Large intestine (tissue), 3 donors: ENCODE measurements around the gene MSX1. TPM values are rescaled to one million over a fixed set of nuclear protein-coding genes. Genes with fewer than 3 reads are reported as not detected.

ENCODE experiments used
- DNase-seq, 2 donors: peaks; one replicate each; pipeline versions ENCODE4 v3.0.0 to v3.0.0-alpha.2; 2013
- H3K27ac ChIP-seq: one replicate; pipeline ENCODE4 v1.5.1; 2013; ENCODE audit warnings: low read length
- H3K27me3 ChIP-seq: 2 replicates; pipeline ENCODE4 v1.6.1; 2013; ENCODE audit warnings: low read length; ENCODE audit not compliant: control insufficient read depth, insufficient read depth
- H3K36me3 ChIP-seq: 2 replicates; pipeline ENCODE4 v1.6.1; 2013; ENCODE audit warnings: low read length; ENCODE audit not compliant: control insufficient read depth, insufficient read depth
- H3K4me1 ChIP-seq: one replicate; pipeline ENCODE4 v1.6.1; 2013; ENCODE audit warnings: low read length; ENCODE audit not compliant: control insufficient read depth, insufficient read depth
- H3K4me3 ChIP-seq: one replicate; pipeline ENCODE4 v1.5.1; 2013; ENCODE audit warnings: low read length
- H3K9me3 ChIP-seq: one replicate; pipeline ENCODE4 v1.6.1; 2013; ENCODE audit warnings: mild to moderate bottlenecking, low read depth, low read length, moderate library complexity; ENCODE audit not compliant: control insufficient read depth
- WGBS: methylation state at CpG from one replicate; pipeline ENCODE4 v1.1.5; 2013; ENCODE audit warnings: low lambda C conversion rate; ENCODE audit not compliant: insufficient coverage; 5-methylcytosine and 5-hydroxymethylcytosine counted together
- polyA plus RNA-seq: library from polyadenylated mRNA; unstranded; fragments of 120-200 nt; gene quantifications from one replicate; pipeline ENCODE4 v1.2.1, GENCODE V29; 2013

MSX1 gene
- polyA plus RNA-seq, 1 donor, result 2.8 TPM

- Histone ChIP-seq H3K27me3 (peaks cover 98% of the 10 kb centered on the region), H3K27ac (no peak overlapping the region), H3K4me3 (no peak overlapping the region), H3K9me3 (peaks cover 14% of the 10 kb centered on the region), H3K36me3 (no peaks in the 10 kb centered on the region), H3K4me1 (peaks cover 33% of the 10 kb centered on the region)
- WGBS, result 4% methylated on average over 5 of the region's 36 CpGs
- DNase-seq, result no peak
Observed at GRCh38 chr4:4857001-4857808, 2.3 kb upstream of the MSX1 start.

GRCh38 chr4:4857809-4858508 is 1.5 kb upstream of the MSX1 start:
- Histone ChIP-seq H3K36me3 (no peaks in the 10 kb centered on the region), H3K4me1 (peaks cover 32% of the 10 kb centered on the region), H3K27ac (no peak overlapping the region), H3K4me3 (no peak overlapping the region), H3K9me3 (peaks cover 13% of the 10 kb centered on the region), H3K27me3 (peaks cover 98% of the 10 kb centered on the region)
- no CpG with 5 or more reads among the region's 42 CpGs for WGBS
- no peak for DNase-seq

DNA sequence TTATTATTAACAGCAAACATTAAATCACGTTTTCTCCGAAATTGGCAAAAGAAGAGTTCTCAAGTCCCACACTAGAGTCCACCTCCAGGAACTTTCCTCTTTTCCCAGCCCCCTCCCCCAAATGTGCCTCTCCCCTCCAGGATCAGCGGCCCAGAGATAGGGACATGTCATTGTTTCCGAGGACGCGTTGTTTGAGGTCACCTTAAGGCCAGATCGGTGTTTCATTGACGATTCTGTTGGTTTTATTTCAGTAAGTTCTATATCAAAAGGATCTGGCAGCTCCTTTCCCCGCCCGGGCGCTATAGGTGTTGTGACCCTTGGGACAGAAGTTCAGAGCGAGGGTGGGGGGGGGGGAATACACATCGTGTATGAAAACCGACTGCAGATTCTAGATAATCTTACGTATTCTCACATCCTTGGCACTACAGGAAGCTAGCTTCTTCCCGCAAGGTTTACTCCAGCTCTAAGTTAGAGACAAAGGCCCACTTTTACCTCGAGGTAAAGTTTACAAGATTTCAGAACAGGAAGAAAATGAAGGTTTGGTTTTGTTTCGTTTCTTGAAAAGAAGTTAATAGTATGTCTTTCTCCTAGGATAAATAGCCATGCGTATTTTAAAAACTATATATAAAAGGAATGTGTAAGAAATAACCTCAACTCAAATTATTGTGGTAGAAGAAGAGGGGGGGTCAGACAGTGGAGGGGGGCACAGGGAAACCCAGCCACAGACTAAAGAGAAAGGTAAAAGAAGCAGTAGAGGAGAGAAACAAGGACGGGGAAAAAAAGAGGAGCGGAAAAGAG is 739 bp upstream of the MSX1 start:
- Histone ChIP-seq H3K9me3 (peaks cover 13% of the 10 kb centered on the region), H3K27ac (no peak overlapping the region), H3K27me3 (peaks cover 97% of the 10 kb centered on the region), H3K4me3 (no peak overlapping the region), H3K4me1 (peaks cover 27% of the 10 kb centered on the region), H3K36me3 (no peaks in the 10 kb centered on the region)
- 10% methylated on average over 6 of the region's 21 CpGs for WGBS
- no peak for DNase-seq

DNA sequence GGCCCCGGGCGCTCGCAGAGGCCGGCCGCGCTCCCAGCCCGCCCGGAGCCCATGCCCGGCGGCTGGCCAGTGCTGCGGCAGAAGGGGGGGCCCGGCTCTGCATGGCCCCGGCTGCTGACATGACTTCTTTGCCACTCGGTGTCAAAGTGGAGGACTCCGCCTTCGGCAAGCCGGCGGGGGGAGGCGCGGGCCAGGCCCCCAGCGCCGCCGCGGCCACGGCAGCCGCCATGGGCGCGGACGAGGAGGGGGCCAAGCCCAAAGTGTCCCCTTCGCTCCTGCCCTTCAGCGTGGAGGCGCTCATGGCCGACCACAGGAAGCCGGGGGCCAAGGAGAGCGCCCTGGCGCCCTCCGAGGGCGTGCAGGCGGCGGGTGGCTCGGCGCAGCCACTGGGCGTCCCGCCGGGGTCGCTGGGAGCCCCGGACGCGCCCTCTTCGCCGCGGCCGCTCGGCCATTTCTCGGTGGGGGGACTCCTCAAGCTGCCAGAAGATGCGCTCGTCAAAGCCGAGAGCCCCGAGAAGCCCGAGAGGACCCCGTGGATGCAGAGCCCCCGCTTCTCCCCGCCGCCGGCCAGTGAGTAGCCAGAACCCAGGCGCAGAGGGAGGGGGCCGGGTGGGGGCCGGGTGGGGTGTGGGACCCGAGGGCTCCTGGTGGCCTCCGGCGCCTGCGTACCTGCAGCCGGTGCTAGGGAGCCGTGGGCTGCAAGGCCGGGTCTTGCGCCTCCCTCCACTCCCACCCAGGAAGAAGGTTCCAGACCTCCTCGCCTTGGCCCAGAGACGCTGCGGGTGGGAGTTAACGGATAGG is 534 bp downstream of the MSX1 start:
- Histone ChIP-seq H3K27ac (no peak overlapping the region), H3K4me3 (peak overlapping the region; percentile 44), H3K36me3 (no peaks in the 10 kb centered on the region), H3K9me3 (peaks cover 13% of the 10 kb centered on the region), H3K4me1 (peaks cover 27% of the 10 kb centered on the region), H3K27me3 (peaks cover 97% of the 10 kb centered on the region)
- WGBS, result no CpG with 5 or more reads among the region's 80 CpGs
- no peak for DNase-seq

DNA sequence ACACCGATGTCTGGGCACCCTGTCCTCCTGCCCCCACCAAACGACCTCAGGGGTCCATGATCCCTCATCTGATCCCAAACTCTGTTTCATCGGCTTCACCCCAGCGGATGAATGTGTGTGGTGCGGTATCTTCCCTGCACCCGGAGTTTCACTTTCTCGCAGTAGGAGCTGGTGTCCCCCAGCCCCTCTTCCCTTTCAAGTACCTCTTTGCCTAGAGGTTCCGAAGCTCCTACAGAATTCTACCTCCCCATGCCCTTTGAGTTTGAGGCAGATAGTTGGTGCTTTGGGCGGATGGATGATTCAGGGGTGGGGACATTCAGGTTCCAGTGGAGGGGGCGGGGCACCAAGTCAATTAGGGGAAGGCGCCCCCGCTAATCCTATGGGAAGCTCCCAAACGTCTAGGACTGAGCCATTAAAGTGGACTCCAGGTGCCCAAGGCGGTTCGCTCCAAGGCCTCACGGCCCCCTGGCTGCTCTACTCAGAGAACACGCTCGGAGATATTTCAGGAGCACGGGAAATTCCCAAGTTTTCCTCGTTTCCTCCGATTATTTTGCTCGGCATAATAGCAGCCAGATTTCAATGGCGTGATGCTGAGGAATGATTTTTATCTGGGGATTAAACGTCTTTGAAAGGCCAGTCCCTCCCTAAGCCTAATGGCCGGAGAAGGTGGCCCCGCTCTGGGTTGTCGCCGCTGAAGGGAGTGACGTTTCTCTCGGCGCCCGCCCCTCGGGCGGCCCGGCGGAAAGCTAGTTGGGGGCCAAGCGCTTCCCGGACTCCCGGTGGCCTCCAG is 1.3 kb downstream of the MSX1 start:
- peak overlapping the region; percentile 44 for H3K4me3 ChIP-seq
- DNase-seq, result peak in 1 of 2 donors; percentile 60
- H3K36me3 ChIP-seq, result no peaks in the 10 kb centered on the region
- peaks cover 13% of the 10 kb centered on the region for H3K9me3 ChIP-seq
- peaks cover 97% of the 10 kb centered on the region for H3K27me3 ChIP-seq
- 0% methylated on average over 5 of the region's 39 CpGs for WGBS
- H3K4me1 ChIP-seq, result peaks cover 27% of the 10 kb centered on the region
- H3K27ac ChIP-seq, result no peak overlapping the region

DNA sequence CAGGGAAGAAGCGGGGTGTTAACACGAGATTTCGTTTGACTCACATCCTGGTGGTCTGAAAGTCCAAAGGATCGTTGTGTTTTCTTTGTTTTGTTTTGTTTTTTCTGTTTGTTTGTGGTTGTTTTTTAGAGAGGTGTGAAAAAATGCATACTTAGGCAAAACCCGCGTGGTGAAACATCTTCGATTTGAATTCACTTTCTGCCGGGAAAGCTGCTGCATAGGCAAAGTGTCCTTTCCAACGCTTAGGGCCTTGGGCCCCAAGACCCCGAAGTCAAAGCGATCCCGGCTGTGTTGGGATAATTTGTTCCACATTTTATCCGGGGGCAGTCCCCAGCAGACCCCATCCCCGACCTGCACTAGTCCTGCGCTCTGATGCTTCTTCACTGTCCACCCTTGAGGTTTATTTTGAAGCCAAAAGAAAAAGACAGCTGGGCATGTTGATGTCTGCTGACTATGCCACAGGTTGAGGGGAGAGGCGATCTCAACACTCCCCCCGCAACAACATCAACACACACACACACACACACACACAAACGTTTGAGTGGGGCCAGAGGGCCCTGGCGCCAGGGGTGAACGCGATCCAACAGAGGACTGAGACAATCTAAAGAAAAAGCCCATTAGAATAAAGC is 2.0 kb downstream of the MSX1 start:
- peak in 1 of 2 donors; percentile 20 for DNase-seq
- peaks cover 97% of the 10 kb centered on the region for H3K27me3 ChIP-seq
- H3K4me3 ChIP-seq, result peak overlapping the region; percentile 44
- H3K36me3 ChIP-seq, result no peaks in the 10 kb centered on the region
- no CpG with 5 or more reads among the region's 21 CpGs for WGBS
- H3K27ac ChIP-seq, result no peak overlapping the region
- peaks cover 13% of the 10 kb centered on the region for H3K9me3 ChIP-seq
- H3K4me1 ChIP-seq, result peaks cover 26% of the 10 kb centered on the region

DNA sequence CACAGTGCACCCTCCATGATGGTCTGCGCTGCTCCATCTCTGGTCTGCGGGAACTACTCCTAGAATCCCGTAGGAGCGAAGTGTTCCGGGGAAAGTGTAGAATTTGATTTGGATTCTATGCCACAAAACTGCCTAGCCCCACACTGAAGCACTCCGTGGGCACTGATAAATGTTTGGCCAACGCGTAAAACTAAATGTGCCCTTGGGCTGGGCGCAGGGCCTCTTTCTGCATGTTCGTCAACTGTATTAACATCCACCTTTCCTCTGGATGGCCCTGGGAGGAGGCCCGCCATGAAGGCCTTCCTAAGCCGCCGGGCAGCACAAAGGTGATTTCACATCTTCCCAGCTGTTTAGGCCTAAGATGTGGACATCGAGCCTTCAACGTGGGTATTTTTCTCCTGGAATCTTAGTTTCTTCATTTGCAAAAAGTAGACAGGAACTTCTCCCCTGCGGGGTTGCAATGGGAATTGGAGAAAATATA is 2.6 kb downstream of the MSX1 start:
- peak in 1 of 2 donors; percentile 25 for DNase-seq
- Histone ChIP-seq H3K4me3 (no peak overlapping the region), H3K27me3 (peaks cover 97% of the 10 kb centered on the region), H3K9me3 (peaks cover 17% of the 10 kb centered on the region), H3K36me3 (no peaks in the 10 kb centered on the region), H3K27ac (no peak overlapping the region), H3K4me1 (peaks cover 28% of the 10 kb centered on the region)
- no CpG with 5 or more reads among the region's 16 CpGs for WGBS

DNA sequence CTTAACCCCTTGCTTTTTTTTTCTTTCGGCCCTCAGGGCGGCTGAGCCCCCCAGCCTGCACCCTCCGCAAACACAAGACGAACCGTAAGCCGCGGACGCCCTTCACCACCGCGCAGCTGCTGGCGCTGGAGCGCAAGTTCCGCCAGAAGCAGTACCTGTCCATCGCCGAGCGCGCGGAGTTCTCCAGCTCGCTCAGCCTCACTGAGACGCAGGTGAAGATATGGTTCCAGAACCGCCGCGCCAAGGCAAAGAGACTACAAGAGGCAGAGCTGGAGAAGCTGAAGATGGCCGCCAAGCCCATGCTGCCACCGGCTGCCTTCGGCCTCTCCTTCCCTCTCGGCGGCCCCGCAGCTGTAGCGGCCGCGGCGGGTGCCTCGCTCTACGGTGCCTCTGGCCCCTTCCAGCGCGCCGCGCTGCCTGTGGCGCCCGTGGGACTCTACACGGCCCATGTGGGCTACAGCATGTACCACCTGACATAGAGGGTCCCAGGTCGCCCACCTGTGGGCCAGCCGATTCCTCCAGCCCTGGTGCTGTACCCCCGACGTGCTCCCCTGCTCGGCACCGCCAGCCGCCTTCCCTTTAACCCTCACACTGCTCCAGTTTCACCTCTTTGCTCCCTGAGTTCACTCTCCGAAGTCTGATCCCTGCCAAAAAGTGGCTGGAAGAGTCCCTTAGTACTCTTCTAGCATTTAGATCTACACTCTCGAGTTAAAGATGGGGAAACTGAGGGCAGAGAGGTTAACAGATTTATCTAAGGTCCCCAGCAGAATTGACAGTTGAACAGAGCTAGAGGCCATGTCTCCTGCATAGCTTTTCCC is 3.4 kb downstream of the MSX1 start:
- no CpG with 5 or more reads among the region's 51 CpGs for WGBS
- peak in 1 of 2 donors; percentile 32 for DNase-seq
- H3K4me3 ChIP-seq, result no peak overlapping the region
- no peaks in the 10 kb centered on the region for H3K36me3 ChIP-seq
- peaks cover 26% of the 10 kb centered on the region for H3K4me1 ChIP-seq
- peaks cover 11% of the 10 kb centered on the region for H3K9me3 ChIP-seq
- H3K27me3 ChIP-seq, result peaks cover 97% of the 10 kb centered on the region
- H3K27ac ChIP-seq, result no peak overlapping the region
